ENCODE data around the gene BIRC7.

BIRC7 gene

GRCh38 chr20:63282946-63283345, 47.2 kb downstream of the BIRC7 start:
- H3K4me1 ChIP-seq (ENCODE audit: insufficient read depth, low read length), result no peaks in the 10 kb centered on the region
- H3K4me3 ChIP-seq (ENCODE audit: low read depth in 1 of 2, low read length in 2 of 2), result no peak overlapping the region
- no peak overlapping the region for H3K27ac ChIP-seq (ENCODE audit: low read depth, low read length)
- peaks cover 39% of the 10 kb centered on the region for H3K36me3 ChIP-seq (ENCODE audit: insufficient read depth, low read length)
- no peaks in the 10 kb centered on the region for H3K27me3 ChIP-seq (ENCODE audit: control insufficient read depth in 1 of 2, insufficient read depth in 2 of 2, low read length in 2 of 2)
- H3K9me3 ChIP-seq (ENCODE audit: low read length), result no peaks in the 10 kb centered on the region
- no peak overlapping the region for H3K9ac ChIP-seq (ENCODE audit: low read length)

- H3K9ac ChIP-seq (ENCODE audit: low read length), result no peak overlapping the region
- no peaks in the 10 kb centered on the region for H3K4me1 ChIP-seq (ENCODE audit: insufficient read depth, low read length)
- no peak overlapping the region for H3K4me3 ChIP-seq (ENCODE audit: low read depth in 1 of 2, low read length in 2 of 2)
- no peaks in the 10 kb centered on the region for H3K9me3 ChIP-seq (ENCODE audit: low read length)
- no peaks in the 10 kb centered on the region for H3K27me3 ChIP-seq (ENCODE audit: control insufficient read depth in 1 of 2, insufficient read depth in 2 of 2, low read length in 2 of 2)
- H3K27ac ChIP-seq (ENCODE audit: low read depth, low read length), result no peak overlapping the region
- peaks cover 41% of the 10 kb centered on the region for H3K36me3 ChIP-seq (ENCODE audit: insufficient read depth, low read length)
Measured at GRCh38 chr20:63283397-63284082, 47.8 kb downstream of the BIRC7 start.

- Histone ChIP-seq H3K4me3 (ENCODE audit: low read depth in 1 of 2, low read length in 2 of 2) (no peak overlapping the region), H3K9ac (ENCODE audit: low read length) (no peak overlapping the region), H3K27me3 (ENCODE audit: control insufficient read depth in 1 of 2, insufficient read depth in 2 of 2, low read length in 2 of 2) (no peaks in the 10 kb centered on the region), H3K36me3 (ENCODE audit: insufficient read depth, low read length) (peaks cover 40% of the 10 kb centered on the region), H3K27ac (ENCODE audit: low read depth, low read length) (no peak overlapping the region), H3K9me3 (ENCODE audit: low read length) (no peaks in the 10 kb centered on the region), H3K4me1 (ENCODE audit: insufficient read depth, low read length) (no peaks in the 10 kb centered on the region)
Measured at GRCh38 chr20:63284083-63284440, 48.4 kb downstream of the BIRC7 start.

- no peak overlapping the region for H3K4me3 ChIP-seq (ENCODE audit: low read depth in 1 of 2, low read length in 2 of 2)
Measured at GRCh38 chr20:63284544-63284949, 48.8 kb downstream of the BIRC7 start.

GRCh38 chr20:63284981-63285524, 49.3 kb downstream of the BIRC7 start:
- H3K9ac ChIP-seq (ENCODE audit: low read length), result no peak overlapping the region
- no peak overlapping the region for H3K27ac ChIP-seq (ENCODE audit: low read depth, low read length)
- H3K27me3 ChIP-seq (ENCODE audit: control insufficient read depth in 1 of 2, insufficient read depth in 2 of 2, low read length in 2 of 2), result no peaks in the 10 kb centered on the region

More at GRCh38 chr20:63284544-63284949, 48.8 kb downstream of the BIRC7 start:
- Histone ChIP-seq H3K36me3 (ENCODE audit: insufficient read depth, low read length) (peaks cover 40% of the 10 kb centered on the region), H3K9me3 (ENCODE audit: low read length) (no peaks in the 10 kb centered on the region), H3K27ac (ENCODE audit: low read depth, low read length) (no peak overlapping the region), H3K9ac (ENCODE audit: low read length) (no peak overlapping the region), H3K4me1 (ENCODE audit: insufficient read depth, low read length) (no peaks in the 10 kb centered on the region), H3K27me3 (ENCODE audit: control insufficient read depth in 1 of 2, insufficient read depth in 2 of 2, low read length in 2 of 2) (no peaks in the 10 kb centered on the region)

GRCh38 chr20:63285636-63286615, 50.2 kb downstream of the BIRC7 start:
- Histone ChIP-seq H3K27me3 (ENCODE audit: control insufficient read depth in 1 of 2, insufficient read depth in 2 of 2, low read length in 2 of 2) (no peaks in the 10 kb centered on the region), H3K4me1 (ENCODE audit: insufficient read depth, low read length) (no peaks in the 10 kb centered on the region), H3K36me3 (ENCODE audit: insufficient read depth, low read length) (peaks cover 34% of the 10 kb centered on the region)

More at GRCh38 chr20:63284981-63285524, 49.3 kb downstream of the BIRC7 start:
- Histone ChIP-seq H3K36me3 (ENCODE audit: insufficient read depth, low read length) (peaks cover 40% of the 10 kb centered on the region), H3K4me1 (ENCODE audit: insufficient read depth, low read length) (no peaks in the 10 kb centered on the region), H3K4me3 (ENCODE audit: low read depth in 1 of 2, low read length in 2 of 2) (no peak overlapping the region), H3K9me3 (ENCODE audit: low read length) (no peaks in the 10 kb centered on the region)

GRCh38 chr20:63286781-63287696, 51.3 kb downstream of the BIRC7 start:
- Histone ChIP-seq H3K27me3 (ENCODE audit: control insufficient read depth in 1 of 2, insufficient read depth in 2 of 2, low read length in 2 of 2) (peaks cover 0 to under 1% of the 10 kb centered on the region in 2 donors), H3K4me3 (ENCODE audit: low read depth in 1 of 2, low read length in 2 of 2) (no peak overlapping the region), H3K9me3 (ENCODE audit: low read length) (no peaks in the 10 kb centered on the region), H3K27ac (ENCODE audit: low read depth, low read length) (no peak overlapping the region), H3K9ac (ENCODE audit: low read length) (no peak overlapping the region), H3K4me1 (ENCODE audit: insufficient read depth, low read length) (no peaks in the 10 kb centered on the region), H3K36me3 (ENCODE audit: insufficient read depth, low read length) (peaks cover 34% of the 10 kb centered on the region)

More at GRCh38 chr20:63285636-63286615, 50.2 kb downstream of the BIRC7 start:
- H3K9me3 ChIP-seq (ENCODE audit: low read length), result no peaks in the 10 kb centered on the region
- no peak overlapping the region for H3K27ac ChIP-seq (ENCODE audit: low read depth, low read length)
- H3K4me3 ChIP-seq (ENCODE audit: low read depth in 1 of 2, low read length in 2 of 2), result no peak overlapping the region
- no peak overlapping the region for H3K9ac ChIP-seq (ENCODE audit: low read length)

- no peak overlapping the region for H3K4me3 ChIP-seq (ENCODE audit: low read depth in 1 of 2, low read length in 2 of 2)
- peaks cover 0 to 9% of the 10 kb centered on the region in 2 donors for H3K27me3 ChIP-seq (ENCODE audit: control insufficient read depth in 1 of 2, insufficient read depth in 2 of 2, low read length in 2 of 2)
- no peak overlapping the region for H3K27ac ChIP-seq (ENCODE audit: low read depth, low read length)
- H3K9ac ChIP-seq (ENCODE audit: low read length), result no peak overlapping the region
- H3K9me3 ChIP-seq (ENCODE audit: low read length), result no peaks in the 10 kb centered on the region
- peaks cover 28% of the 10 kb centered on the region for H3K36me3 ChIP-seq (ENCODE audit: insufficient read depth, low read length)
- no peaks in the 10 kb centered on the region for H3K4me1 ChIP-seq (ENCODE audit: insufficient read depth, low read length)
Measured at GRCh38 chr20:63287697-63288580, 52.2 kb downstream of the BIRC7 start.

GRCh38 chr20:63288581-63289251, 53.0 kb downstream of the BIRC7 start:
- H3K27ac ChIP-seq (ENCODE audit: low read depth, low read length), result no peak overlapping the region
- peaks cover 25% of the 10 kb centered on the region for H3K36me3 ChIP-seq (ENCODE audit: insufficient read depth, low read length)
- H3K27me3 ChIP-seq (ENCODE audit: control insufficient read depth in 1 of 2, insufficient read depth in 2 of 2, low read length in 2 of 2), result peaks cover 0 to 16% of the 10 kb centered on the region in 2 donors
- H3K4me1 ChIP-seq (ENCODE audit: insufficient read depth, low read length), result no peaks in the 10 kb centered on the region
- H3K9me3 ChIP-seq (ENCODE audit: low read length), result no peaks in the 10 kb centered on the region
- H3K9ac ChIP-seq (ENCODE audit: low read length), result no peak overlapping the region
- H3K4me3 ChIP-seq (ENCODE audit: low read depth in 1 of 2, low read length in 2 of 2), result no peak overlapping the region
